ENCODE results near the gene KAZN. TPM values are rescaled to one million over a fixed set of nuclear protein-coding genes. Genes with fewer than 3 reads are reported as not detected.
A peak's percentile ranks its signal among the peaks of the same experiment; 100 is the strongest.

The KAZN gene
- polyA plus RNA-seq, 4 donors = 3.0 to 39.5 (median 4.4) TPM

- peaks cover 0 to 21% (median 0%) of the 10 kb centered on the region in 3 donors for H3K36me3 ChIP-seq (ENCODE audit: control insufficient read depth in 3 of 3, insufficient read depth in 2 of 3, low read depth in 1 of 3, low read length in 3 of 3)
- 86 to 94% (median 88%) methylated on average over 9 of the region's 9 CpGs for WGBS, 3 donors
- H3K9me3 ChIP-seq (ENCODE audit: control insufficient read depth in 2 of 2, insufficient read depth in 1 of 2, low read depth in 1 of 2, low read length in 1 of 2) = no peaks in the 10 kb centered on the region
- H3K4me1 ChIP-seq (ENCODE audit: control insufficient read depth in 3 of 3, insufficient read depth in 2 of 3, low read depth in 1 of 3, low read length in 2 of 3) = no peaks in the 10 kb centered on the region
- H3K27me3 ChIP-seq (ENCODE audit: control insufficient read depth in 3 of 3, insufficient read depth in 3 of 3, low read length in 3 of 3) = no peaks in the 10 kb centered on the region
- no peak overlapping the region for H3K27ac ChIP-seq (ENCODE audit: low read depth in 1 of 3, low read length in 2 of 3)
- DNase-seq (no peak), FAIRE-seq (no peak)
- no peak overlapping the region for H3K4me3 ChIP-seq (ENCODE audit: low read depth in 1 of 3, low read length in 3 of 3)
Observed at GRCh38 chr1:15123925-15124324, 525.4 kb downstream of the KAZN start.

GRCh38 chr1:15124362-15125100 lies 526.0 kb downstream of the KAZN start:
- FAIRE-seq = no peak
- no peak overlapping the region for H3K4me3 ChIP-seq (ENCODE audit: low read depth in 1 of 3, low read length in 3 of 3)
- 88 to 96% (median 91%) methylated on average over 25 of the region's 25 CpGs for WGBS, 3 donors
- H3K27me3 ChIP-seq (ENCODE audit: control insufficient read depth in 3 of 3, insufficient read depth in 3 of 3, low read length in 3 of 3) = no peaks in the 10 kb centered on the region
- H3K36me3 ChIP-seq (ENCODE audit: control insufficient read depth in 3 of 3, insufficient read depth in 2 of 3, low read depth in 1 of 3, low read length in 3 of 3) = peaks cover 0 to 21% (median 0%) of the 10 kb centered on the region in 3 donors
- no peaks in the 10 kb centered on the region for H3K4me1 ChIP-seq (ENCODE audit: control insufficient read depth in 3 of 3, insufficient read depth in 2 of 3, low read depth in 1 of 3, low read length in 2 of 3)
- H3K27ac ChIP-seq (ENCODE audit: low read depth in 1 of 3, low read length in 2 of 3) = no peak overlapping the region
- no peak for DNase-seq
- H3K9me3 ChIP-seq (ENCODE audit: control insufficient read depth in 2 of 2, insufficient read depth in 1 of 2, low read depth in 1 of 2, low read length in 1 of 2) = peaks cover 0 to 5% of the 10 kb centered on the region in 2 donors

GRCh38 chr1:15125101-15125745 lies 526.7 kb downstream of the KAZN start:
- Histone ChIP-seq H3K27ac (ENCODE audit: low read depth in 1 of 3, low read length in 2 of 3) (no peak overlapping the region), H3K9me3 (ENCODE audit: control insufficient read depth in 2 of 2, insufficient read depth in 1 of 2, low read depth in 1 of 2, low read length in 1 of 2) (peaks cover 0 to 12% of the 10 kb centered on the region in 2 donors), H3K27me3 (ENCODE audit: control insufficient read depth in 3 of 3, insufficient read depth in 3 of 3, low read length in 3 of 3) (no peaks in the 10 kb centered on the region), H3K4me3 (ENCODE audit: low read depth in 1 of 3, low read length in 3 of 3) (no peak overlapping the region), H3K36me3 (ENCODE audit: control insufficient read depth in 3 of 3, insufficient read depth in 2 of 3, low read depth in 1 of 3, low read length in 3 of 3) (peaks cover 0 to 22% (median 0%) of the 10 kb centered on the region in 3 donors), H3K4me1 (ENCODE audit: control insufficient read depth in 3 of 3, insufficient read depth in 2 of 3, low read depth in 1 of 3, low read length in 2 of 3) (no peaks in the 10 kb centered on the region)
- DNase-seq = no peak
- FAIRE-seq = no peak
- WGBS, 3 donors = 89 to 92% (median 90%) methylated on average over 7 of the region's 7 CpGs

GRCh38 chr1:15128077-15128476 lies 529.6 kb downstream of the KAZN start:
- Histone ChIP-seq H3K4me3 (ENCODE audit: low read depth in 1 of 3, low read length in 3 of 3) (no peak overlapping the region), H3K27me3 (ENCODE audit: control insufficient read depth in 3 of 3, insufficient read depth in 3 of 3, low read length in 3 of 3) (no peaks in the 10 kb centered on the region), H3K4me1 (ENCODE audit: control insufficient read depth in 3 of 3, insufficient read depth in 2 of 3, low read depth in 1 of 3, low read length in 2 of 3) (no peaks in the 10 kb centered on the region), H3K36me3 (ENCODE audit: control insufficient read depth in 3 of 3, insufficient read depth in 2 of 3, low read depth in 1 of 3, low read length in 3 of 3) (peaks cover 0 to 14% (median 0%) of the 10 kb centered on the region in 3 donors), H3K9me3 (ENCODE audit: control insufficient read depth in 2 of 2, insufficient read depth in 1 of 2, low read depth in 1 of 2, low read length in 1 of 2) (peaks cover 0 to 15% of the 10 kb centered on the region in 2 donors), H3K27ac (ENCODE audit: low read depth in 1 of 3, low read length in 2 of 3) (no peak overlapping the region)
- FAIRE-seq (no peak), DNase-seq (no peak)
- WGBS, 3 donors = 71 to 83% (median 72%) methylated on average over 6 of the region's 6 CpGs

- no peak overlapping the region for H3K27ac ChIP-seq (ENCODE audit: low read depth in 1 of 3, low read length in 2 of 3)
- no peak for FAIRE-seq
- 30 to 39% (median 37%) methylated on average over 18 of the region's 18 CpGs for WGBS, 3 donors
Observed at GRCh38 chr1:15128520-15129313, 530.2 kb downstream of the KAZN start.

GRCh38 chr1:15129944-15130343 lies 531.5 kb downstream of the KAZN start:
- 77 to 92% (median 81%) methylated on average over 4 of the region's 4 CpGs for WGBS, 3 donors
- FAIRE-seq (no peak), DNase-seq (no peak)
- no peaks in the 10 kb centered on the region for H3K4me1 ChIP-seq (ENCODE audit: control insufficient read depth in 3 of 3, insufficient read depth in 2 of 3, low read depth in 1 of 3, low read length in 2 of 3)
- H3K9me3 ChIP-seq (ENCODE audit: control insufficient read depth in 2 of 2, insufficient read depth in 1 of 2, low read depth in 1 of 2, low read length in 1 of 2) = peaks cover 0 to 15% of the 10 kb centered on the region in 2 donors
- H3K27me3 ChIP-seq (ENCODE audit: control insufficient read depth in 3 of 3, insufficient read depth in 3 of 3, low read length in 3 of 3) = no peaks in the 10 kb centered on the region
- H3K27ac ChIP-seq (ENCODE audit: low read depth in 1 of 3, low read length in 2 of 3) = no peak overlapping the region
- no peak overlapping the region for H3K4me3 ChIP-seq (ENCODE audit: low read depth in 1 of 3, low read length in 3 of 3)
- peaks cover 0 to 7% (median 0%) of the 10 kb centered on the region in 3 donors for H3K36me3 ChIP-seq (ENCODE audit: control insufficient read depth in 3 of 3, insufficient read depth in 2 of 3, low read depth in 1 of 3, low read length in 3 of 3)

More at GRCh38 chr1:15128520-15129313, 530.2 kb downstream of the KAZN start:
- no peaks in the 10 kb centered on the region for H3K27me3 ChIP-seq (ENCODE audit: control insufficient read depth in 3 of 3, insufficient read depth in 3 of 3, low read length in 3 of 3)
- peak; percentile 75 to 89 for DNase-seq
- H3K9me3 ChIP-seq (ENCODE audit: control insufficient read depth in 2 of 2, insufficient read depth in 1 of 2, low read depth in 1 of 2, low read length in 1 of 2) = peaks cover 0 to 15% of the 10 kb centered on the region in 2 donors
- H3K4me3 ChIP-seq (ENCODE audit: low read depth in 1 of 3, low read length in 3 of 3) = no peak overlapping the region
- H3K36me3 ChIP-seq (ENCODE audit: control insufficient read depth in 3 of 3, insufficient read depth in 2 of 3, low read depth in 1 of 3, low read length in 3 of 3) = peaks cover 0 to 14% (median 0%) of the 10 kb centered on the region in 3 donors
- H3K4me1 ChIP-seq (ENCODE audit: control insufficient read depth in 3 of 3, insufficient read depth in 2 of 3, low read depth in 1 of 3, low read length in 2 of 3) = no peaks in the 10 kb centered on the region

GRCh38 chr1:15130607-15131006 lies 532.1 kb downstream of the KAZN start:
- WGBS, 3 donors = 82 to 91% (median 88%) methylated on average over 3 of the region's 3 CpGs
- H3K4me1 ChIP-seq (ENCODE audit: control insufficient read depth in 3 of 3, insufficient read depth in 2 of 3, low read depth in 1 of 3, low read length in 2 of 3) = no peaks in the 10 kb centered on the region
- no peak overlapping the region for H3K27ac ChIP-seq (ENCODE audit: low read depth in 1 of 3, low read length in 2 of 3)
- FAIRE-seq (no peak), DNase-seq (no peak)
- H3K27me3 ChIP-seq (ENCODE audit: control insufficient read depth in 3 of 3, insufficient read depth in 3 of 3, low read length in 3 of 3) = no peaks in the 10 kb centered on the region
- peaks cover 0 to 7% (median 0%) of the 10 kb centered on the region in 3 donors for H3K36me3 ChIP-seq (ENCODE audit: control insufficient read depth in 3 of 3, insufficient read depth in 2 of 3, low read depth in 1 of 3, low read length in 3 of 3)
- peaks cover 0 to 15% of the 10 kb centered on the region in 2 donors for H3K9me3 ChIP-seq (ENCODE audit: control insufficient read depth in 2 of 2, insufficient read depth in 1 of 2, low read depth in 1 of 2, low read length in 1 of 2)
- H3K4me3 ChIP-seq (ENCODE audit: low read depth in 1 of 3, low read length in 3 of 3) = no peak overlapping the region

- DNase-seq (peak in 1 of 2 donors; percentile 80), FAIRE-seq (no peak)
- Histone ChIP-seq H3K27me3 (ENCODE audit: control insufficient read depth in 3 of 3, insufficient read depth in 3 of 3, low read length in 3 of 3) (no peaks in the 10 kb centered on the region), H3K9me3 (ENCODE audit: control insufficient read depth in 2 of 2, insufficient read depth in 1 of 2, low read depth in 1 of 2, low read length in 1 of 2) (peaks cover 0 to 15% of the 10 kb centered on the region in 2 donors), H3K27ac (ENCODE audit: low read depth in 1 of 3, low read length in 2 of 3) (peak overlapping the region in 1 of 3 donors; percentile 70), H3K36me3 (ENCODE audit: control insufficient read depth in 3 of 3, insufficient read depth in 2 of 3, low read depth in 1 of 3, low read length in 3 of 3) (peaks cover 0 to 12% (median 0%) of the 10 kb centered on the region in 3 donors), H3K4me1 (ENCODE audit: control insufficient read depth in 3 of 3, insufficient read depth in 2 of 3, low read depth in 1 of 3, low read length in 2 of 3) (peaks cover 0 to 2% (median 0%) of the 10 kb centered on the region in 3 donors), H3K4me3 (ENCODE audit: low read depth in 1 of 3, low read length in 3 of 3) (no peak overlapping the region)
- WGBS, 3 donors = 71 to 80% (median 75%) methylated on average over 2 of the region's 2 CpGs
Observed at GRCh38 chr1:15132965-15133364, 534.5 kb downstream of the KAZN start.

All from small intestine (tissue), 7 donors.